DND-41 (cell line): ENCODE measurements around the gene BRD3.

ENCODE experiments used
- CTCF ChIP-seq: IDR thresholded peaks from 2 replicates; pipeline ENCODE4 v1.5.1; 2012; ENCODE audit warnings: borderline replicate concordance, low read length, moderate library complexity, mild to moderate bottlenecking; ENCODE audit not compliant: poor library complexity, severe bottlenecking; ENCODE audit errors: extremely low read depth
- EZH2 ChIP-seq: IDR thresholded peaks from 3 replicates; pipeline ENCODE4 v1.6.1; 2012; ENCODE audit warnings: borderline replicate concordance, low read depth, mild to moderate bottlenecking, moderate library complexity, low read length, inconsistent platforms; ENCODE audit not compliant: severe bottlenecking

- TF ChIP-seq CTCF, result no peak
- TF ChIP-seq EZH2, result no peak
These were observed 11.1 kb downstream of the BRD3 start for GRCh38 chr9:134056483-134057306.
